Natural killer cell (primary cell): ENCODE data around the gene VIPR2. TPM values are rescaled to one million over a fixed set of nuclear protein-coding genes. Genes with fewer than 3 reads are reported as not detected.

ENCODE experiments used
- ATAC-seq, 3 donors: fragments of 150-1000 bp in 2 of 3; fragments of 200-7000 bp in 1 of 3; cut with Tn5 transposase; 1 replicate in 1 of 3; 2 replicates in 2 of 3; pipeline ENCODE4 v1.10.0; 2021; ENCODE audit warnings: mild to moderate bottlenecking in 2 of 3, moderate library complexity in 2 of 3
- DNase-seq, 2 donors: peaks; one replicate each; pipeline versions ENCODE4 v3.0.0 to v3.0.0-alpha.2; 2013 to 2021; ENCODE audit warnings: mixed read lengths in 1 of 2
- H3K27ac ChIP-seq: one replicate; pipeline ENCODE4 v1.5.1; 2013; ENCODE audit warnings: mild to moderate bottlenecking, low read length
- H3K27me3 ChIP-seq: one replicate; pipeline ENCODE4 v1.6.1; 2013; ENCODE audit warnings: low read length; ENCODE audit not compliant: control insufficient read depth, insufficient read depth
- H3K36me3 ChIP-seq: one replicate; pipeline ENCODE4 v1.6.1; 2013; ENCODE audit warnings: low read length; ENCODE audit not compliant: control insufficient read depth, insufficient read depth
- H3K4me1 ChIP-seq: one replicate; pipeline ENCODE4 v1.6.1; 2013; ENCODE audit warnings: low read length; ENCODE audit not compliant: control insufficient read depth, insufficient read depth
- H3K4me3 ChIP-seq: one replicate; pipeline ENCODE4 v1.5.1; 2013; ENCODE audit warnings: low read length
- H3K9me3 ChIP-seq: one replicate; pipeline ENCODE4 v1.6.1; 2013; ENCODE audit warnings: low read length; ENCODE audit not compliant: control insufficient read depth, insufficient read depth
- H3K27ac Mint-ChIP-seq, 2 donors: one replicate each; pipeline ENCODE4 v1.8.0; 2022; ENCODE audit warnings: mild to moderate bottlenecking in 2 of 2, mixed read lengths in 2 of 2, moderate library complexity in 1 of 2
- H3K27me3 Mint-ChIP-seq, 2 donors: one replicate each; pipeline ENCODE4 v1.8.0; 2022; ENCODE audit warnings: low read depth in 2 of 2, mixed read lengths in 2 of 2
- H3K36me3 Mint-ChIP-seq: one replicate; pipeline ENCODE4 v1.8.0; 2022; ENCODE audit warnings: mixed read lengths
- H3K4me1 Mint-ChIP-seq, 2 donors: one replicate each; pipeline ENCODE4 v1.8.0; 2022; ENCODE audit warnings: mixed read lengths in 2 of 2
- H3K4me3 Mint-ChIP-seq: one replicate; pipeline ENCODE4 v1.8.0; 2022; ENCODE audit warnings: mild to moderate bottlenecking, moderate library complexity, mixed read lengths
- H3K9me3 Mint-ChIP-seq, 2 donors: one replicate each; pipeline ENCODE4 v1.8.0; 2022; ENCODE audit warnings: mixed read lengths in 2 of 2
- CTCF ChIP-seq: fragments of 200-600 bp; IDR thresholded peaks from one replicate; pipeline ENCODE4 v1.8.0; 2022; ENCODE audit warnings: antibody characterized with exemption
- WGBS: methylation state at CpG from one replicate; pipeline ENCODE4 v1.1.7; 2013; ENCODE audit warnings: missing lambda C conversion rate; ENCODE audit not compliant: insufficient coverage; 5-methylcytosine and 5-hydroxymethylcytosine counted together
- intact Hi-C: fragments of 100-400 bp; cut with micrococcal nuclease; formaldehyde crosslinking; loops from one replicate; pipeline ENCODE4 v1.14.2; 2022
- total RNA-seq, 4 donors: library from RNA; stranded (reverse); fragments of 120-200 nt in 1 of 4; gene quantifications; one replicate each; pipeline versions ENCODE4 v1.2.3 to v1.2.4, GENCODE V29; 2013 to 2022

The VIPR2 gene
- total RNA-seq, 3 donors from 2014 or later (not counting 1 experiment from before 2014, with no cell fraction given) = 2.2 to 4.9 (median 4.7) TPM

- no peak for TF ChIP-seq CTCF
These were observed 38.5 kb downstream of the VIPR2 start for GRCh38 chr7:159105832-159106811.

GRCh38 chr7:159105066-159105780, 39.4 kb downstream of the VIPR2 start:
- no peak for TF ChIP-seq CTCF
- H3K36me3 Mint-ChIP-seq = no peaks in the 10 kb centered on the region
- peaks cover 4 to 26% of the 10 kb centered on the region in 2 donors for H3K4me1 Mint-ChIP-seq
- no peak for DNase-seq
- H3K9me3 Mint-ChIP-seq = no peaks in the 10 kb centered on the region
- H3K27ac ChIP-seq = no peak overlapping the region
- no peaks in the 10 kb centered on the region for H3K9me3 ChIP-seq
- H3K4me1 ChIP-seq = peaks cover 4% of the 10 kb centered on the region
- H3K4me3 ChIP-seq = no peak overlapping the region
- intact Hi-C loops = no loop called here
- H3K27ac Mint-ChIP-seq = no peak overlapping the region
- no peaks in the 10 kb centered on the region for H3K27me3 ChIP-seq
- no peaks in the 10 kb centered on the region for H3K27me3 Mint-ChIP-seq
- H3K4me3 Mint-ChIP-seq = no peak overlapping the region
- H3K36me3 ChIP-seq = no peaks in the 10 kb centered on the region
- no peak for ATAC-seq
- WGBS = 97% methylated on average over 14 of the region's 14 CpGs

More at GRCh38 chr7:159105832-159106811, 38.5 kb downstream of the VIPR2 start:
- no peak overlapping the region for H3K27ac ChIP-seq
- no peak for DNase-seq
- peaks cover 4% of the 10 kb centered on the region for H3K4me1 ChIP-seq
- ATAC-seq = no peak
- Mint-ChIP-seq H3K9me3 (no peaks in the 10 kb centered on the region), H3K27me3 (peaks cover 0 to 3% of the 10 kb centered on the region in 2 donors), H3K4me3 (no peak overlapping the region), H3K27ac (peak overlapping the region in 1 of 2 donors; percentile 53), H3K4me1 (peaks cover 4 to 26% of the 10 kb centered on the region in 2 donors), H3K36me3 (no peaks in the 10 kb centered on the region)
- intact Hi-C loops = no loop called here
- H3K36me3 ChIP-seq = no peaks in the 10 kb centered on the region
- 78% methylated on average over 13 of the region's 13 CpGs for WGBS
- no peak overlapping the region for H3K4me3 ChIP-seq
- no peaks in the 10 kb centered on the region for H3K9me3 ChIP-seq
- no peaks in the 10 kb centered on the region for H3K27me3 ChIP-seq

- Mint-ChIP-seq H3K9me3 (no peaks in the 10 kb centered on the region), H3K4me3 (no peak overlapping the region), H3K27me3 (no peaks in the 10 kb centered on the region), H3K27ac (no peak overlapping the region), H3K36me3 (no peaks in the 10 kb centered on the region), H3K4me1 (peaks cover 4 to 26% of the 10 kb centered on the region in 2 donors)
- TF ChIP-seq CTCF = no peak
- no peaks in the 10 kb centered on the region for H3K9me3 ChIP-seq
- intact Hi-C loops = no loop called here
- DNase-seq (no peak), ATAC-seq (no peak)
- H3K4me1 ChIP-seq = peaks cover 4% of the 10 kb centered on the region
- no peaks in the 10 kb centered on the region for H3K27me3 ChIP-seq
- WGBS = 75% methylated on average over 19 of the region's 19 CpGs
- H3K4me3 ChIP-seq = no peak overlapping the region
- no peak overlapping the region for H3K27ac ChIP-seq
- no peaks in the 10 kb centered on the region for H3K36me3 ChIP-seq
These were observed 40.3 kb downstream of the VIPR2 start for GRCh38 chr7:159104188-159104920.
